ENCODE measurements around the gene EBLN2.

Gene EBLN2

DNA sequence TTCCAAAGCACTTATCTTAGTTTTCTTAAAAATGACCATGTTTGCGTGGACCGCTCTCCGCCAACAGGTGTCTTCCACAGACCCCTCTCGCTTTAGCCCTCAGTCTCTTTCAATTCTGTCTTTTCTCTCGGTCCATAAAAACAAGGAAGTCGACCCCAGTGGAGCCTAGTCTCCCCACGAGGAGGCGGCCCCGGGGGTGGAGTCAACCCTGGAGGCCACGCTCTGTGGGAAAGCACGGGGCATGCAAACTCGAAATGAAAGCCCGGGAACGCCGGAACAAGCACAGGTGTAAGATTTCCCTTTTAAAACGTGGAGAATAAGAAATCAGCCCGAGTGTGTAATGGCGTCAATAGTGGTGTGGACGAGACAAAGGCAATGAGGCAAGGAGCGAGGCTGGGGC lies 49.1 kb downstream of the EBLN2 start:
- no peak for TF ChIP-seq CTCF (IDR thresholded peaks at IDR 0.05)

Data from LNCAP (cell line).